Melanocyte of skin (primary cell): Measurements from ENCODE around the gene RHBDL2. TPM values are rescaled to one million over a fixed set of nuclear protein-coding genes. Genes with fewer than 3 reads are reported as not detected.

Experiments
- small RNA-seq, 2 donors: library from RNA; depleted of rRNA; stranded (forward); fragments of <200 nt; gene quantifications; one replicate each; pipeline ENCODE3, GENCODE V24; 2012
- total RNA-seq, 2 donors: library from RNA; depleted of rRNA; stranded (reverse); fragments of >200 nt; gene quantifications; 2 replicates each; pipeline ENCODE4 v1.2.3, GENCODE V29; 2012

Gene RHBDL2
- total RNA-seq = not detected

DNA sequence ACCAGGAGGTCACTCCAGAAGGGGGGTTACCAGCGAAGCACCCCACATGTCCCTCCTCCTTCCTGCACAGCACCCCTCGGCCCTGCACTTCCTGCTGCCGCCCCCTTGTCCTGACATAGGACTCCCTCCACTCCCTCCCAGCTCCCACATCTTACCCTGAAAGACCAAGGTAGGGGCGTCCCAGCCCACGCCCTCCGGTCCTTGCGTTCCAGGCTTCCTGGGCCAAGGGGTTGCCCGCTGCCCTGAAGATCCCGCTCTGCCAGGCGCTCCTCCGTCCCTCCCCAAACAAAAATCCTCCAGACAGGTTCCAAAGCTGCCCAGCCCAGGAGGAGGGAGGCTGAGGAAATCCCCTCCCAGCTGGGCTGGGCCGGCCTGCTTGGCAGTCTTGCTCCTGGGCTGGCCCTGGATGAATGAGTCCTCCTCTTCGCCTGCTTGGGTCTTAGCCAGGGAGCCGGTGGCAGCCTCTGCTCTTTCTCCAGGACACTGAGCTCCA, at the start of gene RHBDL2:
TSS of gene RHBDL2 (minus strand) at position 304 of the 493 bp plus-strand sequence. CDS start 22,618 bp downstream, outside the sequence.

GRCh38 chr1:38990738-38991637, 49.4 kb upstream of the RHBDL2 start, which contains the start of gene AKIRIN1:
Gene AKIRIN1, plus strand, starts transcription at chr1:38991276. Its CDS starts 105 bp downstream, at chr1:38991381.

GRCh38 chr1:38881487-38881886, 60.1 kb downstream of the RHBDL2 start, which contains the start of gene GJA9:
Gene GJA9, minus strand, starts transcription at chr1:38881587. Its CDS starts 5,489 bp downstream, at chr1:38876098.

DNA sequence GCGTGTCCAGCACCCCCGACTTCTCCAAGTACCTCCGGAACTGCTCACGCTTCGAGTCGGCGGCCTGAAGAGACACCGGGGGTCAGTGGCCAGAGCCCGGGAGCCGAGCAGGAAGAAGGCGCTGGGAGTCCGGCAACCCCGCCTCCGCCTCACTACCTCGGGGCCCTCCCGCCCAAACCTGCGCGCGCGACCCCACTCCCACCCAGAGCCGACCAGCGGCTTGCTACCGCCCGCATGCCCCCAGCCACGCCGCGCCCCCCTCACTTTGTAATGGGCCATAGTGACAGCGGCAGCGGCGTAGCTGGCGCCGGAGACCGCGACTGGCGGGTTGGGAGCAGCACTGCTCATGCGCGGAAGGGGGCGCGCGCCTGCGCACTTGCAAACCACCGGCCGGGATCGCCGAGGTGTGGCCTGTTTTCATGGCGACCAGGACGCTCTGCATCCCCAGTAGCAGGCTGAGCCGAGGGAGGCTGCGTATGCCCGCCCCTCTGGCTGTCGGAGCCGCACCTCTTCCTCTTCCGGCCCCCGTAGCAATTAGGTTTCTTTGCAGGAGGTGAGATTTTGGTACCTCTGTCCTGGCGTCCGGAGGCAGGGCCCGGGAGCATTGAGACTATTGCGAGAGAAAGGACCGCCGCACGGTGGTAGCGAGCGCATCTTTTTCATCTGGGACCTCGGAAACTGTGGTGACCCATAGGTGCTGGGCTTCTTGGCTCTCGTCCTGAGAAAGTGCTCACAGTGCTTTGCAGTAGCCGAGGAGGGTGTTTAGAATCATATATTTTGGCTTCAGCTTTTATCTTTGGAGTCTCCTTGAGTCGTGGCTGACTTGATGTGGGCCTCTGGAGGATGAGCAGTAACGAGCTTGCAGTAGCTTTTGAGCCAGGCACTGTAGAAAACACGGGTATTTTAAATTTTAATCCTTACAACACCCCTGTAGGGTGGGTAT, 68.3 kb downstream of the RHBDL2 start, which contains the start of gene MYCBP:
TSS of gene MYCBP (minus strand) at position 322 of the 943 bp plus-strand sequence. CDS start at position 279, 43 bp downstream.

DNA sequence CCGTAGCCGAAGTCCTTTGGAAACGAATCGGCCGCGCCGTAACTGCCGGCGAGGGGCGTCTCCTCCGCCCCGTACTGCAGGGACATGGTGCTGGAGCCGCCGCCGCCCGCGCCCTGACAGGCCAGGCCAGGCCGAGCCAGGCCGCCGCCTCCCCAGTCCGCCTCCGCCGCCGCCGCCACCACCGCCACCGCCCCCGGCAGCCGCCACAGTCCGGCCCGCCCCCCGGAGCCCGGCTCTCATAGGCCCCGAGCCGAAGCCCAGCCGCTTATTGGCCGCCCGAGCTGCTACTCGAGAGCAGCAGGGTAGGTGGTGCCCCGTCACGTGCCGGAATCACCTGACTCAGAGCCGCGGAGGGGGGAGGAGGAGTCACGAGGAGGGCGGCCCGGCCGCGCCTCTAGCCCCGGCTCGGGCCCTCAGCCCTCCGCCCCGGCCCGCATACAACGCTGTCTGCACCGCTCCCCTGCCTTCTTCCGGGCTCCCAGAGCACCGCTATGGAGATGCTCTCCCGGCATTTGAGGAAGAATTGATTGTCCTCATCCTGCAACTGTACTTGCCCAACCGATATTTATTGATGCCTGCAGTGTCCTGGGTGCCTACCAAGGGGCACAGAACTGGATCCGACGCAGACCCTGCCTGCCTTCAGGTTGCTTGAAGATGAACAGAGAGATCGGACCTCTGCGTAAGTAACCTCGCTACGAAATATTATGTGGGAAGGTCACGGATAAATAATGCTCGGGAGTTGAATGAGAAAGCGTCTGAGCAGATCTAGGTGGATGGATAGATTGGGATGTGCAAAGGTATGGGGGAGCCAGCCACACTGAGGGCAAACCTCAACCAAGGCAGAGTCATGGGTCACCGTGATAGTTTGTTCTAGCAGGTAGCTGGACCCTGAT, 81.8 kb downstream of the RHBDL2 start, which contains the start of gene RRAGC:
TSS of gene RRAGC (minus strand) at position 212 of the 893 bp plus-strand sequence. CDS start at position 86, 126 bp downstream.

Small RNA genes within 50 kb of the gene (small RNA-seq; reads per million reads assigned to genes)
- gene GJA9-MYCBP (0 reads per million in 2 donors), gene RF00019 (0 reads per million in 2 donors), gene RNU6-605P (0 reads per million in 2 donors)

Other genes with a start within 250 kb of the RHBDL2 start
- 10 to 100 TPM; 21.6 to 23.1 TPM for gene RRAGC, start 82.1 kb downstream of the RHBDL2 start, total RNA-seq
- 10 to 100 TPM in 1 of 2 donors, 1 to 10 TPM in 1; 8.6 to 12.3 TPM for gene MYCBP, start 68.5 kb downstream of the RHBDL2 start, total RNA-seq
- not detected for gene GJA9, start 60.2 kb downstream of the RHBDL2 start, total RNA-seq
- 10 to 100 TPM; 52.7 to 72.3 TPM for gene AKIRIN1, start 49.4 kb upstream of the RHBDL2 start, total RNA-seq
- 100 to 1,000 TPM; 199 to 239 TPM for gene NDUFS5, start 84.5 kb upstream of the RHBDL2 start, total RNA-seq